Fibroblast of pulmonary artery (primary cell): Measurements from ENCODE around the gene ARHGAP42.
A peak's percentile ranks its signal among the peaks of the same experiment; 100 is the strongest.

Experiments
- DNase-seq: peaks from one replicate; pipeline ENCODE4 v3.0.0-alpha.2; 2010; ENCODE audit warnings: low read depth
- H3K4me3 ChIP-seq: replicated peaks from 2 replicates; pipeline ENCODE4 v1.5.1; 2011; ENCODE audit warnings: low read depth, mild to moderate bottlenecking, control low read depth, low read length, moderate library complexity
- TF ChIP-seq, protein P1 (sequence below): IDR thresholded peaks from 2 replicates; pipeline ENCODE4 v1.5.1; 2011; ENCODE audit warnings: mild to moderate bottlenecking, control low read depth, low read length, inconsistent platforms; ENCODE audit errors: missing control alignments

The ARHGAP42 gene

DNA sequence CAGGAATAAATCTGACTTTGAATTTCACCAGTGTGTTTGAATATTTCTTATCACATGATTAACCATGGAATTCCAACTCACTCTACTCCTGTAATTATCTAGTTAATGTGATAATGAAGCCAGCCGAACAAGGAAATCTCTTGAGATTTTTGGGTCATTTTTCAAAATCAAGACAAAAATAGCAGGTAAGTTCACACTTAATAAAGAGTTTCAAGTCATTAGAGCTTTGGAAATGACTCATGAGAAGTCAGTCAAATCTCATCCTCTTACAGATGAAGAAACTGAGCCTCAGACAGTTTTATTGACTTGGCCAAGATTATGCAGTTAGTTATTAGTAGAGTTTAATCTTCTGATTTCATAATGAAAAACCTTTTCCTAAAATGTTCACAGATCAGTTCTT lies 148.8 kb downstream of the ARHGAP42 start:
- no peak overlapping the region for H3K4me3 ChIP-seq
- TF ChIP-seq, protein P1, sequence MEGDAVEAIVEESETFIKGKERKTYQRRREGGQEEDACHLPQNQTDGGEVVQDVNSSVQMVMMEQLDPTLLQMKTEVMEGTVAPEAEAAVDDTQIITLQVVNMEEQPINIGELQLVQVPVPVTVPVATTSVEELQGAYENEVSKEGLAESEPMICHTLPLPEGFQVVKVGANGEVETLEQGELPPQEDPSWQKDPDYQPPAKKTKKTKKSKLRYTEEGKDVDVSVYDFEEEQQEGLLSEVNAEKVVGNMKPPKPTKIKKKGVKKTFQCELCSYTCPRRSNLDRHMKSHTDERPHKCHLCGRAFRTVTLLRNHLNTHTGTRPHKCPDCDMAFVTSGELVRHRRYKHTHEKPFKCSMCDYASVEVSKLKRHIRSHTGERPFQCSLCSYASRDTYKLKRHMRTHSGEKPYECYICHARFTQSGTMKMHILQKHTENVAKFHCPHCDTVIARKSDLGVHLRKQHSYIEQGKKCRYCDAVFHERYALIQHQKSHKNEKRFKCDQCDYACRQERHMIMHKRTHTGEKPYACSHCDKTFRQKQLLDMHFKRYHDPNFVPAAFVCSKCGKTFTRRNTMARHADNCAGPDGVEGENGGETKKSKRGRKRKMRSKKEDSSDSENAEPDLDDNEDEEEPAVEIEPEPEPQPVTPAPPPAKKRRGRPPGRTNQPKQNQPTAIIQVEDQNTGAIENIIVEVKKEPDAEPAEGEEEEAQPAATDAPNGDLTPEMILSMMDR, result no peak
- no peak for DNase-seq

GRCh38 chr11:100837311-100837710 lies 150.2 kb downstream of the ARHGAP42 start:
- TF ChIP-seq, protein P1, result no peak
- H3K4me3 ChIP-seq, result no peak overlapping the region
- no peak for DNase-seq

- TF ChIP-seq, protein P1, result no peak
- no peak for DNase-seq
- no peak overlapping the region for H3K4me3 ChIP-seq
Observed at GRCh38 chr11:100841711-100842407, 154.8 kb downstream of the ARHGAP42 start.

DNA sequence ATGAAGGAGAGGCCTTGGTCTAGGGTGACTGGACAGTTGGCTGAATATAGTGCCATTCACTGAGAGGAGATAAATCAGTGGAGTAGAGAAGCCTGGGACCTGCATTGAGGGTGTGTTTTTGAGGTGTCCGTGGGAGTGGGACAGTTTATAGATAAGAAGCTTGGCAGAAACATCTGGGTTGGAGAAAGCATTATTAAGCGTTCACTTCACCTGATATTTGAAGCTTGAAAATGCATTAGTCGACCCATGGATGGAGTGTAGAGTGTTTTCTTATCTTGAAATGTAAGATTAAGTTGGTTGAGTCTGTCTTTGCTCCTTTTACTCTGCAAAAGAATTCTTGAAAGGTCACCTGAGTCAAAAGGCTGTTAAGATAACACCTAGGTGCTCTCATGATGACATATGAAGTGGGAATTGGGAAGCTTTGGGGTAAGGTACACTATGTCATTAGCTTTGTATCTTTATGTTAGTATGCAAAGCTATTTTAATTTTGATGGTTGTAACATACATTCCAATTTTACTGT lies 160.7 kb downstream of the ARHGAP42 start:
- no peak overlapping the region for H3K4me3 ChIP-seq
- no peak for DNase-seq
- TF ChIP-seq, protein P1, result no peak

DNA sequence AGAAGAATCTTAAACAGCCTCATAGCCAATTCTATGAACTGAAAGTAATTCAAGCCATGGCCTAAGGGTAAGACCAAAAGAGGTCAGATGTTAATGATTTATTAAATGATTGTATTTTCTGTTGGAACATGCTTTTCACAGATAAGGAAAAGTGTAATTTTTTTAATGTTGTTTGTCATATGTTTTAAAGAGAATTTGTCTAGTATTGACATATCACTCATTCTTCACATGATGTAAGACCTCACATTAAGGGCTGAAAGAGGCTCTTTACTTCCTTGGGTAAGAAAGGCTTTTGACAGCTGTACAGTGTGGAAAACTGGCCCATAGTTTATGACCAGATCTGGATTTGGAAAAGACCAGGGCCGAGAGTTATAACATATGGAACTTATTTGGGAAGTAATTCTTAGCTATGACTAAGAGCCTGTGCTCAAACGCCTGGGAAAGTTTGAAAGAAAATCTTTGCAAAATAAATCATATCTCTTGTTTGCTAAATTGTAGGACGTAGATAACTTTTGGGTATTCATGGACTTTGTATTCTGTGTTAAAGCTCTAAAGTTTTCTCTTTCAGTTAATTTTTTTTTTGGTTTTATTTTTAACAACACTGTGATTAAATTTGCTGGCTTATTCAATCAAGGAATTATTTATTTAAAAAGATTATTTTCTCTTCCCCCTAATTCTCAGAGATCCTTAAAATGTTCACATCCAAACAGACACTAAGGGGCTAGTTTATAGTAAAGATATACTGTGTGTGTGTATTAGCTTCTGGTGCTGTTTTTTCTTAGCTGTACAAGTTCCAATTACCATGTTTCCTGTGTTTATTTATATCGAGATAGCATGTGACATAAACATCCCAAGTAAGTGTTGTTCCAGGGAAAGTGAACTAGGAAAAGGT lies 162.2 kb downstream of the ARHGAP42 start:
- TF ChIP-seq, protein P1, result no peak
- DNase-seq, result peak; percentile 80
- H3K4me3 ChIP-seq, result no peak overlapping the region

GRCh38 chr11:100849901-100850235 lies 162.8 kb downstream of the ARHGAP42 start:
- H3K4me3 ChIP-seq, result no peak overlapping the region
- TF ChIP-seq, protein P1, result no peak
- peak; percentile 19 for DNase-seq
